Uterus (tissue), 2 donors: ENCODE results near the gene ALPG.
"Not testable (repeated sequence)": the region's sequence is repeated elsewhere in the genome, so short reads cannot be mapped to it uniquely, and the experiment has no call there.

Experiments used
- CTCF ChIP-seq, 4 experiments: fragments of 200-600 bp in 2 of 4; fragments of 450-650 bp in 2 of 4; sonication (generic) in 2 of 4; IDR thresholded peaks; one replicate each; pipeline ENCODE4 v1.5.1; 2016 to 2019; ENCODE audit warnings: antibody characterized with exemption in 4 of 4, mild to moderate bottlenecking in 2 of 4, moderate library complexity in 1 of 4
- POLR2A ChIP-seq, 2 donors: fragments of 450-650 bp; IDR thresholded peaks; one replicate each; pipeline ENCODE4 v1.6.1; 2016; ENCODE audit warnings: antibody characterized with exemption in 2 of 2, mild to moderate bottlenecking in 1 of 2, moderate library complexity in 1 of 2

- TF ChIP-seq CTCF, POLR2A (IDR thresholded peaks at IDR 0.05): not testable (repeated sequence)
Measured at GRCh38 chr2:232363064-232363783, 43.4 kb upstream of the ALPG start.
